ENCODE measurements around the gene MS4A10.

The MS4A10 gene

DNA sequence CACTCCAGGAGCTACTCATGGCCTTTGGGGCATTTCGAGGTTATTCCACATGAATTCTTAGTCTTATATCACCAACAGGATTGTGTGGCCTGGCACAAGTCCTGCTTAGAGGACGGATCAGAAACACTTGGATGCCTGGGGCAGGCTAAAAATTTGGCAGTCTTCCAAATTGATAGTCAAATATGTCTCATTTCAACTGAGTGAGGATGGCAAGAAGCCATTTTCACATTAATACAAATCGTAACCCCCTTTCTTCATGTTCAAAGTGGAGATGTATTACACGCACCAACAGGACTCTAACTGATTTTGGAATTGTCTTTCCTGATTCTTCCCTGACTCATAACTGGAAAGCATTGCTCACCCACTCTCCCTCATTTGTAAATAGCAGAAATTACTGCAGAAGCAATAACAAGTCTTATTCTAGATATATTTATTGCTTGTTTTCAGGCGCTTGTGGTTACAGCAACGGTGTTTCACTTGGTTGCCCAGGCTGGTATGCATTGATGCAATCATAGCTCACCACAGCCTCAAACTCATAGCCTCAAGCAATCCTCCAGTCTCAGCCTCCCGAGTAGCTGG, 46.5 kb downstream of the MS4A10 start:
- peak; percentile 19 for DNase-seq

DNA sequence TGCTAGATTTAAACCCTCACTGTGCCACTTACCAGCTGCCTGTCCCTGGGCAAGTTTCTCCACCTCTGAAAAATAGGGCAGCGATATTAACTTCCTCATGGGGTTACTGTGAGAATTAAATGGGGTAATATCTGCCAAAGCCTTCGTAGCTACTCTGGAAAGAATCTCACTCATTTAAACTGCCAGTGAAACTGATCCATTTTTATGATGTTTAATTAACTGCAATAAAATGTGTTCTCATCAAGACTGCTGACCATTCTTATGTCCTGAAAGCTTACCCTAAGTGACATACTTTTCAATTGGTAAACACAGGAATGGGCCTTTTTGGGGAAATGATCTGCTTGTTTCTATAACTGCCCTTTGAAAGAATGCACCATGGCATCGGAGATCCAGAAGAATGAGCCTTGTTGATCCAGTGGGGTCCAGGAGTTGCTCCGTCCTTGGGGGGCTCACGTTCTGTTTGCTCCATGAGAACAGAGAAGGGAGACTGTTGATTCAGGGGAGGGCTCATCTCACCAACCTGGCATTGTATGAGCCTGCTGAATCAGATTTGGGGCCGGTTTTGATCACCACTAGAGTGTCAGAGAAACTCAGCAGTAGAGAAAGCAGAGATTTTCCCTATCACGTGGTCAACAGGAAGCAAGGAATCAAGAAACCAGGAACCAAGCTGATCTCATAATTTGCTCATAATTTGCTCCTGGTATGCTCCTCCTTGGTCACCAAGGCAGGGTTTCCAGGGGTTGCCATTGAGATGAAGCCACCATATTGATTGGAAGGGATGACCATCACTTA, 49.8 kb downstream of the MS4A10 start:
- no peak for DNase-seq

DNA sequence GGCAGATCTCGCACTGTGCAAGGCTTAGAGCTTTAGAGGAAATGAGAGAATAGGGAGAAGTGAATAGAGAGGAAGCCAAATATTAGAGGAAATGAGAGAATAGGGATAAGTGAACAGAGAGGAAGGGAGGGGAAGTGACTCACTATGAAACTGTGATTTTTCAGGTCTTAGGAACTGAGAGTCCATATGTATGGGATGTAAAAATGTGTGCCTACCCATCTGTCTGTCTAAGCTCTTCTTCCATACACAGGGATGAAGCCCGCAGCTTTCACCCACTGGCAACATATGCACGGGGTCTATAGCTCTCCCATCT, 50.4 kb downstream of the MS4A10 start:
- no peak for DNase-seq

DNA sequence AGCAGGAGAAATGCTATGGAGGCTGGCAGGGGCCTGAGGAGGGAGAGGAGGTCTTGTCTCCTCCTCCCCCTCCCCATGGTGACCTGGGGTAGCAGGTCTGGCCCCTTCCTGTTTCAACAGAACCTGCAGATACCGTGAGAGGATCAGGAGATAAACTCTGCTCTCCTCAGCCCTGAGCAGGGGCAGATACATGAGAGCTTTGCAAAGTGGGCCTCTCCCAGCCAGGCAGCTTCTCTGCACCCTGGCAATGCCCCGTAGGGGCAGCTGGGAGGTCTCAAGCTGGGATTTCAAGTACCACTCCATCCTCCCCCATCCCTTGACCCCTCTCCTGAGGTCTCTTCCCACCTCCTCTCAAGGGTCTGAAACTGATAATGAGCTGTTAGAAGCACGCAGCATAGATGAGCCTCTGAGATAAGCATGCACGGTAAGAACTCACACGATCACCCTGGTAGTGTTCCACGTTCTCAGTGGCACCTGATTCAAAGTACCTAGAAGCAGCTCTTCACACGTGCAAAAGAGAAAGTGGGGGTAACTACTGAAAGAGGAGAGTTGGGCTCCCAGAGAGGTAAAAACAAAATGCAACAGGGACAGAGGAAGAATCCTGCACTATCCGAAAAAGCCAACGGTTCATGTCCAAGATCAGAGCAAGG, 51.9 kb downstream of the MS4A10 start:
- no peak for DNase-seq

DNA sequence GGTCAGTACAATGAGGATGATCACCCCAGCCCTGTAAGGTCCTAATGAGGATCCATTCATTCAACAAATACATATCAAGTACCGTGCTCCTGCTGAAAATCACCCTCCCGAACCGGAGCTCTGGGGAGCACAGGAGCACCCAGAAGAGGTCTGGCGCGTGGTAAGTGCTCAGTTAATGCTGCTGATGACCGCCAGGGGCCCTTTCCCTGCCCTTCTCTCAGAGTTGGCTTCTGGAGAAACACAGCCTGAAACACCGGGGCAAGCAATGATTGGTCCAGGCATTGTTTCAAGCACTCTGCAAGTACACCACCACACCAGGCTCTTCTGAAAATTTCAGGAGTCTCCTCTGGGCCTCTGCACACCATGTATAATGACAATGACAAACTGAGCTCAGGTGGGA, 53.0 kb downstream of the MS4A10 start:
- DNase-seq: no peak

DNA sequence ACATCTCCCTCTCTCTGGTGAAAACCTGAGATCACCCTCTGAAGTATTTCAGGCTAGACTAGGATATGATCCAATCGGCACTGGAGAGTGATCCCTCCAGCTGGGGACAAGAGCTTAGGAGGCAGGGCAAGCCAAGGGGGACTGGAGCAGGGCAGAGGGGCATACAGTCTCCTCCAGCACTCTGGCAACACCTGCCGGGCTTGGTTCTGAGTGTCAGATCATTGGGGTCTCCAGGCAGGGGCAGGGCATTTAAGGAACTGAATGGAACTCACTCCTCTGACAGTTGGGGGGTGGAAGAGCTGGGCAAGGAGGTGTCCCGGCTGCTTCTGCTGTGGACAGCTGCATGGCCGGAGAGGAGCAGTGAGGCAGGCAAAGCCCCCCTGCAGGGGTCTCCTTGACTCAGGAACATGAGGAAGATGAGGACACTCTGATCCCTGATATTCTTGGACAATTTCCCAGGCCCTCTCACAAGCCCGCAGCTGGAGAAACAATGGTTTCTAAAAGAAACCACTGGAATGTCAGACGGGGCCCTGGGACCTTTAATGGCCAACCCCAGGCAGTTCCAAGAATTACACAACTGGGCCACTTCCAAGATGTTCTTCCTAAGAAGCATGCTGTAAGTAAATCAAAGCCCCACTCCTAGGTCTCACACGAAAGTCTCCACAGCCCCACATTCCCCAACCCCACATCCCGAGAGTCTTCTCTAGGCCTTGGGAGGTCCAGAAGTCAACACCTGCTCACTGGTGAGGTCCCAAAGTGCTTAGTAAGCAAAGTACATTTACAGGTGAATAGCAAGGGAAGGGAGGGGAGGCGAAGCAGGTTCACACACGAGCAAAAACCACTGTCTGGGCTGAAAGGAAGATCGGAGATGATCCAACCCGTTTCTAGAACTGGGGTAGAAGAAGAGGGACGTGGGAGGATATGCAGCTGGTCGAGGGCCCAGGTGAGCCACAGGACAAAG, 55.6 kb downstream of the MS4A10 start:
- no peak for DNase-seq

DNA sequence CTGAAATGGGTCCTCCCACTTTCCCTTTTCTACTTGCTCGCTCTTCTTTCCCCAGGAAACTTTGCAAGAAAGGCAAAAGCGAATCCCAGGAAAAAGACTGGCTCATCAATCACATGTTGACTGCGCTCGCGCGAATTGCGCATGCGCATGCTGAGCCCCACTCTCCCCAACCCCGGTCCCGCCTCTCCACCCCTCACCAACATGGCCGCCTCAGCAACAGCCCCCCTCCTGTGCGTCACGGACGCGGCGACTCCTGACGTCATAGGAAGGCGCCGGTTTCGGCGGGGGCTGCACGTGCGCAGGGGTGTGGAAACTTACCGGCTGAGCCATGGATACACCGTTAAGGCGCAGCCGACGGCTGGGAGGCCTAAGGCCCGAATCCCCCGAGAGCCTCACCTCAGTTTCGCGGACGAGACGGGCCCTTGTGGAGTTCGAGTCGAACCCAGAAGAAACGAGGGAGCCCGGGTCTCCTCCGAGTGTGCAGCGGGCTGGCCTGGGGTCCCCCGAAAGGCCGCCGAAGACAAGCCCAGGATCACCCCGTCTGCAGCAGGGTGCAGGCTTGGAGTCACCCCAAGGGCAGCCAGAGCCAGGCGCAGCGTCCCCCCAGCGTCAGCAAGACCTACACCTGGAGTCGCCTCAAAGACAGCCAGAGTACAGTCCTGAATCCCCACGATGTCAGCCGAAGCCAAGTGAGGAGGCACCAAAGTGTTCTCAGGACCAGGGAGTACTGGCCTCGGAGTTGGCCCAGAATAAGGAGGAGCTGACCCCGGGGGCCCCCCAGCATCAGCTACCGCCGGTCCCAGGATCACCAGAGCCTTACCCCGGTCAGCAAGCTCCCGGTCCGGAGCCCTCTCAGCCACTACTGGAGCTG, 56.9 kb downstream of the MS4A10 start, which contains the start of gene CCDC86:
Gene CCDC86, plus strand, starts transcription at position 317 of the 871 bp plus-strand sequence. Its CDS starts 12 bp downstream, at position 329.
- DNase-seq: peak; percentile 87

DNA sequence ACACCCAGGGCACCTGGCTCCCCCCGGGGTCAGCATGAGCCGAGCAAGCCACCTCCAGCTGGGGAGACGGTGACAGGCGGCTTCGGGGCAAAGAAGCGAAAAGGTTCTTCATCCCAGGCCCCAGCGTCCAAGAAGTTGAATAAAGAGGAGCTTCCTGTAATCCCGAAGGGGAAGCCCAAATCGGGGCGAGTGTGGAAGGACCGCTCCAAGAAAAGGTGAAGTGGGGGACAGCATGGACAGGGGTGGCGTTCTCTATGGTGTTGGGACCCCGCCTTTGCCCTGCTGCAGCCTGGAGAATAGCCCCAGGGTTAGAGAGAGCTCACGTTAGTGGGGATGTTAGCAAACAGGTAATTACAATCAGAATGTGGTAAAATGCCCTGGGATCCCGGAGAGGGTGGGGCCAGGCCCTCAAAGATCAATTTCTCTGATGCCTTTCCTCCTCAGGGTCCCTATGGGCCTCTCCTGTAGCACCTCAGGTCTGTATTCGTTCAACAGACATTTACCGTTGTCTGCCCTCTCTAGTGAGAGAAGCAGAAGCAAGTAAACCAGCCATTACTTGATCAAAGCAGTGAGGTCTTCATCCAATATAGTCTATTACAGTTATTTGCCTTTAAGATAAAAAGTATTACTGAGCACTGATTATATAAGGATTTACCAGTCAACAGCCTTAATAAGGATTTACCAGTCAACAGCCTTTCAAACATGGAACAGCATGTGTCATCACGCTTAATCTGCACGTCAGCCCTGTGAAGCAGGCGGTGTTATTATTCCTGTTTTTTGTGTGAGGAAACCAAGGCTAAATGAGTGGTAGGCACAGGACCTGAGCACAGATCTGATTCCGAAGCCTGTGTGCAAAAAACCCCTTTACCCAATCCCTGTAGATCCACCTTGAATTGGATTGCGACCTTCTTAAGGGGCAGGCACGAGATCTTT, 57.8 kb downstream of the MS4A10 start:
- DNase-seq: no peak

DNA sequence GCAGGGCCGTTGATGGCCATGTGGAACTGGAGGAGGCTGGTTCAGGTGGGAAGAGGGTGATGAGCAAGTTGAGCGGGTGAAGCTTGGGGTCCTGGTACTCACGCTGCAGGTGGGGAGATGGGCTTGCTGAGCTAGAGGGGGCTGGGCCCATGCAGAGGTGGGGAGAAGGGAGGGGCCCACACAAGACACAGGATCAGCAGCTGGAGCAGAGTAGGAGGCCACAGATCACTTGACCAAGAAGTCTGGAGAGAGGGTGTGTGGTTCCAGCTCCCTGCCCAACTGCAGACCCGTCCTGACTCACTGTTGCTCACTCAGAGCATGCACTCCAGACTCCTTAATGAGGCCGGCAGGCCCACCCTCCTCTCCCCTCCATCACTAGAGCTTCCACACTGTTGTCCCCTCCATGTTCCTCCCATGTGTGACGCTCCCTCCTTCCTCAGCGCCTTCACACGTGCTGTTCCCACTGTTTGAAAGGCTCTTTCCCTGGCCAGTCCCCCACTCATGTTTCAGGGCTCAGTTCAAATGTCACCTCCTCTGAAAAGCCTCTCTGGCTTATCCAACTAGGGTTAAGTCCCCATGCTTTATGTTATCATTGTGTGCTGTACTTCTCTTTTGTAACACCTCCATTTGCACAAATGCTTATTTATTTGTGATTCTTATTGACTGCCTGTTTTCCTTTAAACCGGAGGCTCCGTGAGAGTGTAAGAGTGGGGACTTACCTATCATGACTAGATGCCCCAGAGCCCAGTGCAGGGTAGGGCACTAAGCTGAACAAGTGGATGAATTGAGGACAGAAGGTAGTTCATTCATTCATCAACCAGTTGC, 59.1 kb downstream of the MS4A10 start:
- DNase-seq: no peak

DNA sequence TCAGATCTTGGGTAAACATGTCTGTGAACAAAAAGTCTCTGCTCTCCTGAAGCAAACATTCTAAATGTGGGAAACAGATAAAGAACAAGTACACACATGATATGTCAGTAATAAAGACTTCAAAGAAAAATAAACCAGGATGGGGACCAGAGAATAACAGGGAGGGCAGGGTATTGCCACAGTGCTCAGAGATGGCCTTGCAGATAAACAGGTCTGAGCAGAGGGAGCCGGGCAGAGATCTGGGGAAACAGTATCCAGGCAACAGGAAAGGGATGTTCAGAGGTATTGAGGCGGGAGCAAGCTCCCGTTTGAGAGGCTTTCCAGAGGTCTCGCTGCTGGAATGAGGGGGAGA, 59.7 kb downstream of the MS4A10 start:
- no peak for DNase-seq

DNA sequence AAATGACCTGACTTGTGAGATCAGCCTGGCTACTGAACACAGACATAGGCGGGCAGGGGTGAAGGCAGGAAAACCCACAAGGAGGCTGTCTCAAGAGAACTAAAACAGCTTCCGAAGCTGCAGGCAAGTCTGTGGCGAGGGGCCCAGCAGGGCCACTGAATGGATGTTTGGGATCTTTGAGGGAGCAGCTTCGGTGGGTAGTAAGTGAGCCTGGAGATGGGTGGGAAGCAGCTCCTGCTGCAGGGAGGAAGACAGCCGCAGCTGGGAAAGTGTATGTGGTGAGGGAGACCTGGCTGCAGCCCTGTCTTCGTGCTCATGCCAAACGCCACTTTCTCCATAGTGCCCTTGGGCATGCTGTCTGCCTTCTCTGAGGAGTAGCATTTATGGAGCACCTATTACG, 60.2 kb downstream of the MS4A10 start:
- no peak for DNase-seq

DNA sequence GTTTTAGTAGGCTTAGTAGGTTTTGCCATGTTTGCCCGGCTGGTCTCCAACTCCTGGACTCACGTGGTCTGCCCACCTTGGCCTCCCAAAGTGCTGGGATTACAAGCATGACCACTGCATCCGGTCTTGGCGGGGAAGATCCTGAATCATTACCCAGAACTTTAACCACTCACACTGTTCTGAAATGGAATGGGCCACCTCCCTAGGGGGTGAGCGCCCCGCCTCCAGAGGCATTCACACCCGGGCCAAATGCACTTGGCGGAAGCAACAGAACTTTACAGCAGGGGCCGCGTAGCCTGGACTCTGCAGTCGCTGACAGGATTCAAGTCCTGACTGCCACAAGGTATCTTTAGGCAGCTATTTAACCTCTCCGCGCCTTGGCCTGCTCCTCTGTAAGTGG, 62.1 kb downstream of the MS4A10 start:
- no peak for DNase-seq

DNA sequence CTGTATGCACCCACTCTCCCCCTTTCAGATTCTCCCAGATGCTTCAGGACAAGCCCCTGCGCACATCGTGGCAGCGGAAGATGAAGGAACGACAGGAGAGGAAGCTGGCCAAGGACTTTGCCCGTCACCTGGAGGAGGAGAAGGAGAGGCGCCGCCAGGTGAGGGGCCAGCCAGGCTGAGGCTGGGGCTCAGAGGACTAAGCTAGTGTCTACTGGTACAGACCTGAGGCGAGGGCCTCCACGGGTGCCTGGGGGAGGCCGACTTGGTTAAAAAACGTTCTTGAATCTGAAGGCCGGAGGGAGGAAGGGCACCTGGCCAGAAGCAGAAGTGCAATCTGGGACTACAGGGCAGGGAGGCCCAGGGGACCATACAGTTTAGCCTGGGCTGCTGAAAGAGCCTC, 62.8 kb downstream of the MS4A10 start:
- DNase-seq: no peak

DNA sequence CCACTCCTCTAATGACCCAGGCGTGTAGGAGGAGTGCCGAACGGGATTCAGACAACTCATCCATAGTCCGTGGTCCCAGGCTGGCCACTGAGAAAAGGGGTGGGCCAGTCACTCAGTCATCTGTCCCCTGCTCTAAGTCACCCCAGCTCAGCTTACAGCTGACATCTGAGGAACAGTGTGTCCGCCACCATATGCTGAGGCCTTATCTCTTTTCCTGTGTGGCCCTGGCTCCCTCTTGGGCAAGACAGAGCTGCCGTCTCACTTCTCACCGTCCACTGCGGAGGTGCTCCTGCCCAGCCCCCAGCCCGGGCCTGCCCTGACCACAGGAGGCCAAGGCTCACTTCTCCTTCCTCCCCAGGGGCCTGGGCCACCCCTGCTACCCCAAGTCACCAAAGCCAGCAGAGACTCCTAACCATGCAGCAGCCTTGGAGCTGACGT, 63.6 kb downstream of the MS4A10 start:
- no peak for DNase-seq

DNA sequence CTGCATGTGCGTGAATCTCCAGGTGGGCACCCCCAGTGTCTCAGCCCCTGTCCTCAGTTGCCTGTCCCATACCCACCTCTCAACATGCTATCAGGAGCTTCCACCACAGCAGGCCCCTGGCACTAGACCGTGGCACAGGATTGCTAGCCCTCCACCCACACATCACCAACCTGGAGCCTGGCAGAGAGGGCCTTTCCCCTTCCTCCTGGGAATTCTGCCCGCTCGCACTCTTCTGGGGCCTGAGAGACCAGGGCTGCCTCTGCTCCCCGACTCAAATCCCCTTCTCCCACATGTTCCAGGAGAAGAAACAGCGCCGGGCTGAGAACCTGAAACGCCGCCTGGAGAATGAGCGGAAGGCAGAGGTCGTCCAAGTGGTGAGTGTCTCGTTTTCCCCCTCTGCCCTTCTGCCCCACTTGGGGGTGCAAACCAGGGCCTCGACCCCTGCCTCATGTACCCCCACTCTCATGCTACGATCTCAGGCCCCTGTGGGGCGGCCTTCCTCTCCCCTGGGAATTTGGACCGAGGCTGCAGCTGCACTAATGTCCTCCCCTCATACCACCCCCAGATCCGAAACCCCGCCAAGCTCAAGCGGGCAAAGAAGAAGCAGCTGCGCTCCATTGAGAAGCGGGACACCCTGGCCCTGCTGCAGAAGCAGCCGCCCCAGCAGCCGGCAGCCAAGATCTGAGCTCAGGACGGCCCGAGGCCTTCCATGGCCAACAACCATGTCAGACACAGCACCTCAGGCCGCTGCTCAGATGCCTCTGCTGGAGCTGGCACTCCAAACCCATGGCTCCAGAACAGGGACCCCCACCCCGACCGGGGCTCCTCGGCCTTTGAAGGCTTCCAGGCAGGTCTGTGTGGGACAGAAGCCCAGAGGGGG, 64.7 kb downstream of the MS4A10 start:
- DNase-seq: no peak
